Measurements from ENCODE around the gene PARP4. TPM values are rescaled to one million over a fixed set of nuclear protein-coding genes. Genes with fewer than 3 reads are reported as not detected.

PARP4 gene
- total RNA-seq, 1 experiment from 2014 or later, result 76.0 TPM

GRCh38 chr13:24502533-24503378, 9.8 kb downstream of the PARP4 start:
- H3K9ac ChIP-seq (ENCODE audit: low read length), result peak overlapping the region; percentile 15
- BruUV-seq (replicated peaks), result TSS peak; percentile 23
- POLR2A ChIA-PET, result interaction anchor here (0.7 to 2.4 kb wide), 2 partner anchors 8 to 9 kb away, joined by 3 to 11 read pairs; partner anchors contain the start of gene PARP4
- H4K20me1 ChIP-seq (ENCODE audit: insufficient read depth), result no peaks in the 10 kb centered on the region
- no peaks in the 10 kb centered on the region for H3K9me3 ChIP-seq (ENCODE audit: control insufficient read depth in 1 of 2, insufficient read depth in 1 of 2, low read depth in 1 of 2, low read length in 2 of 2)
- peak; percentile 33; the same call in 1 of the 2 replicates for TF ChIP-seq FOSL1 (IDR thresholded peaks at IDR 0.05; ENCODE audit: low read depth)
- no peak for TF ChIP-seq YY1 (IDR thresholded peaks at IDR 0.05; ENCODE audit: extremely low read depth, insufficient replicate concordance, low read depth, low read length)
- no peak for TF ChIP-seq POLR2AphosphoS5 (IDR thresholded peaks at IDR 0.05; ENCODE audit: low read depth, low read length)
- TF ChIP-seq POLR2A (IDR thresholded peaks at IDR 0.05; ENCODE audit: borderline replicate concordance, extremely low read depth, insufficient read depth, insufficient read length), result no peak
- H3K36me3 ChIP-seq (ENCODE audit: control insufficient read depth in 1 of 2, insufficient read depth in 2 of 2, low read length in 2 of 2), result peaks cover 7 to 16% of the 10 kb centered on the region in 2 experiments; a peak in 3 of 4 replicates
- ATAC-seq (peak; percentile 97), DNase-seq (ENCODE audit: low read depth, low spot score) (peak; percentile 29)
- peak overlapping the region in 1 of 2 experiments; percentile 13; a peak in 1 of 4 replicates for H3K4me3 ChIP-seq (replicated peaks in 1 of 2; ENCODE audit: low read depth in 1 of 2, low read length in 2 of 2)
- H3K27ac ChIP-seq (ENCODE audit: low read depth, low read length), result peak overlapping the region; percentile 54
- peaks cover 22 to 28% of the 10 kb centered on the region in 2 experiments for H3K4me1 ChIP-seq (ENCODE audit: control insufficient read depth in 1 of 2, insufficient read depth in 2 of 2, low read length in 2 of 2)
- peaks cover 78% of the 10 kb centered on the region for H3K79me2 ChIP-seq (ENCODE audit: insufficient read depth, low read length)
- no peak overlapping the region for H2AFZ ChIP-seq (ENCODE audit: low read depth, low read length, poor library complexity, severe bottlenecking)
- RAD21 ChIA-PET (ENCODE audit: low non-redundant PET in 1 of 2, low total read pairs in 2 of 2, uncharacterized antibody in 2 of 2, unreplicated experiment in 2 of 2), result interaction anchor here in 1 of 2 experiments (0.5 kb wide), 1 partner anchor 62 kb away, joined by 4 read pairs; no protein-coding TSS in a partner anchor
- H3K4me2 ChIP-seq (ENCODE audit: low read length), result peak overlapping the region; percentile 54
- CTCF ChIA-PET, result no interaction called here
- intact Hi-C loops (cut with micrococcal nuclease), result no loop called here
- H3K27me3 ChIP-seq (ENCODE audit: insufficient read depth, low read length), result no peaks in the 10 kb centered on the region
- H3K9me2 ChIP-seq (ENCODE audit: insufficient read depth), result no peaks in the 10 kb centered on the region

GRCh38 chr13:24500977-24501376, 11.6 kb downstream of the PARP4 start:
- Histone ChIP-seq H3K4me1 (ENCODE audit: control insufficient read depth in 1 of 2, insufficient read depth in 2 of 2, low read length in 2 of 2) (peaks cover 22 to 28% of the 10 kb centered on the region in 2 experiments), H3K27ac (ENCODE audit: low read depth, low read length) (no peak overlapping the region), H3K27me3 (ENCODE audit: insufficient read depth, low read length) (no peaks in the 10 kb centered on the region), H3K36me3 (ENCODE audit: control insufficient read depth in 1 of 2, insufficient read depth in 2 of 2, low read length in 2 of 2) (peaks cover 16 to 25% of the 10 kb centered on the region in 2 experiments), H3K79me2 (ENCODE audit: insufficient read depth, low read length) (peaks cover 64% of the 10 kb centered on the region), H3K9me3 (ENCODE audit: control insufficient read depth in 1 of 2, insufficient read depth in 1 of 2, low read depth in 1 of 2, low read length in 2 of 2) (no peaks in the 10 kb centered on the region), H3K9me2 (ENCODE audit: insufficient read depth) (no peaks in the 10 kb centered on the region), H4K20me1 (ENCODE audit: insufficient read depth) (no peaks in the 10 kb centered on the region), H3K4me2 (ENCODE audit: low read length) (no peak overlapping the region), H2AFZ (ENCODE audit: low read depth, low read length, poor library complexity, severe bottlenecking) (no peak overlapping the region), H3K9ac (ENCODE audit: low read length) (no peak overlapping the region), H3K4me3 (replicated peaks in 1 of 2; ENCODE audit: low read depth in 1 of 2, low read length in 2 of 2) (no peak overlapping the region)
- no peak for DNase-seq (ENCODE audit: low read depth, low spot score)
- intact Hi-C loops (cut with micrococcal nuclease), result no loop called here
- RAD21 ChIA-PET (ENCODE audit: low non-redundant PET in 1 of 2, low total read pairs in 2 of 2, uncharacterized antibody in 2 of 2, unreplicated experiment in 2 of 2), result no interaction called here
- ATAC-seq, result no peak
- POLR2A ChIA-PET, result no interaction called here
- CTCF ChIA-PET, result no interaction called here
- BruUV-seq (replicated peaks), result no TSS peak
- TF ChIP-seq RAD21 (IDR thresholded peaks at IDR 0.05; ENCODE audit: low read depth) (no peak), CBX3 (IDR thresholded peaks at IDR 0.05; ENCODE audit: low read depth) (no peak), JUND (IDR thresholded peaks at IDR 0.05) (no peak), ZNF274 (IDR thresholded peaks at IDR 0.05; ENCODE audit: low read depth, low read length) (no peak), FOSL1 (IDR thresholded peaks at IDR 0.05; ENCODE audit: low read depth) (no peak), EZH2phosphoT487 (IDR thresholded peaks at IDR 0.05; ENCODE audit: borderline replicate concordance) (no peak), REST (IDR thresholded peaks at IDR 0.05; ENCODE audit: low read depth) (no peak), POLR2A (IDR thresholded peaks at IDR 0.05; ENCODE audit: borderline replicate concordance, extremely low read depth, insufficient read depth, insufficient read length) (no peak), CTCF (IDR thresholded peaks at IDR 0.05 in 2 of 3, conservative IDR thresholded peaks at IDR 0.05 in 1 of 3; ENCODE audit: borderline replicate concordance in 1 of 3, insufficient read depth in 1 of 3, low read depth in 2 of 3, low read length in 2 of 3) (no peak), YY1 (IDR thresholded peaks at IDR 0.05; ENCODE audit: extremely low read depth, insufficient replicate concordance, low read depth, low read length) (no peak), EZH2 (IDR thresholded peaks at IDR 0.05) (no peak)

All from HCT116 (cell line).